ENCODE data around the gene PIK3R6. TPM values are rescaled to one million over a fixed set of nuclear protein-coding genes. Genes with fewer than 3 reads are reported as not detected.

The PIK3R6 gene, protein sequence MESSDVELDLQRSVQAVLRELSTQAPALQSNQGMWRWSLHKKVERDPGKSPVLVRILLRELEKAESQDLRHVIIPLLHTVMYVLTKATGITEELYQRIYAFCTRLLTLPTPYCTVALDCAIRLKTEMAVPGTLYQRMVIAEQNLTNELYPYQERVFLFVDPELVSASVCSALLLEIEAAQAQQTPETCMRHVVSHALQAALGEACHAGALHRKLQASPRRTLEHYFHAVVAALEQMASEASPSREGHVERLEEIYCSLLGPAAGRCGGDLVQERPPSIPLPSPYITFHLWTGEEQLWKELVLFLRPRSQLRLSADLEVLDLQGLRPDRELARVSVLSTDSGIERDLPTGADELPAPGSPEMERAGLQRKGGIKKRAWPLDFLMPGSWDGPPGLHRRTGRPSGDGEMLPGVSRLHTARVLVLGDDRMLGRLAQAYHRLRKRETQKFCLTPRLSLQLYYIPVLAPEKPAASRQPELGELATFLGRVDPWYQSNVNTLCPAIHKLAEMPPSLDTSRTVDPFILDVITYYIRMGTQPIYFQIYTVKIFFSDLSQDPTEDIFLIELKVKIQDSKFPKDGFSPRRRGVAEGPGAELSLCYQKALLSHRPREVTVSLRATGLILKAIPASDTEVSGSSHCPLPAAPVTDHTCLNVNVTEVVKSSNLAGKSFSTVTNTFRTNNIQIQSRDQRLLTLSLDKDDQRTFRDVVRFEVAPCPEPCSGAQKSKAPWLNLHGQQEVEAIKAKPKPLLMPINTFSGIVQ
- total RNA-seq = 1 to 10 TPM in 2 of 3 donors, under 1 TPM in 1; 0.84 to 6.3 (median 1.4) TPM
- 1.8 TPM for total RNA-seq (2013)

DNA sequence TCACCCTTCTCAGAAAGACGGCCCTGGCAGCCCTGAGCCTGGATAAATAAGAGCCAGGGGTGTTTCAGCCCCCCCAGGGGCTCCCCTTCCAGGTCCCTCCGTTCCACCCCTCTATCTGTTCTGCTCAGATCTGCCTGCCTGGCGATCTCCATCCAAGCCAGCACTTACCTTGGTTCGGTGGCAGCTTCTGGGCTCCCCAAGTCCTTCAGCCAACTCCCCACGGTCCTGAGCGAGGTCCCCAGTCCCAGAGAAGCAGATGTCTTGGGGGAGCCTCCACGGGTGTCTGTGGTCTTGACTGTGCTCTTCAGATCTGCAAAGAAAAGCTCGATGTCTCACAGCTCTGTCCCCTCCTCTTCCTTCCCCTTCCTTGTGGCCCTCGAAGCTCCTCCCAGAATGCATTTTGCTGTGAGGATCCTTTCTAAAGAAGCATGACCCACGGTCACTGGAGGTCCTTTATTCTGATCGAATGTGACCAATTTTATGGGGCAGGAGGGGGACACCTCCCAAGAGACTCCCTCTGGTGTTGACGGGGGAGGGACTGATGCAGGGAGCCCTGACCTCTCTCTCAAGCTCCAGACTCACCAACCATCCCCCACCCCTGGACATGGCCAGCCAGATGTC is at the start of gene PIK3R6:
TSS of gene PIK3R6 (minus strand) at position 314 of the 621 bp plus-strand sequence. CDS start 17,880 bp downstream, outside the sequence.
- intact Hi-C loops (cut with micrococcal nuclease) = no loop called here
- H3K4me1 ChIP-seq (ENCODE audit: control insufficient read depth, insufficient read depth, low read length) = peaks cover 47% of the 10 kb centered on the region
- peak within 1 kb of the TSS; percentile 22 for H3K4me3 ChIP-seq (ENCODE audit: low read length)
- peak in 1 of 2 donors; percentile 51 for DNase-seq
- WGBS (ENCODE audit: insufficient coverage) = 14% methylated on average over 12 of the region's 12 CpGs
- Mint-ChIP-seq H3K27me3 (ENCODE audit: low read depth in 2 of 2) (peaks cover 0 to 3% of the 10 kb centered on the region in 2 donors), H3K9me3 (no peaks in the 10 kb centered on the region), H3K36me3 (no peaks in the 10 kb centered on the region), H3K27ac (peak within 1 kb of the TSS; percentile 29 to 71), H3K4me1 (peaks cover 21 to 33% of the 10 kb centered on the region in 2 donors), H3K4me3 (peak within 1 kb of the TSS; percentile 78)
- H3K27ac ChIP-seq (ENCODE audit: low read length) = no peak within 1 kb of the TSS
- no peaks in the 10 kb centered on the region for H3K9me3 ChIP-seq (ENCODE audit: control insufficient read depth, insufficient read depth, low read length)
- no peaks in the 10 kb centered on the region for H3K27me3 ChIP-seq (ENCODE audit: control insufficient read depth, insufficient read depth, low read length)
- TF ChIP-seq CTCF (IDR thresholded peaks at IDR 0.05) = no peak
- peak; percentile 80 to 88 (median 82) for ATAC-seq
- H3K36me3 ChIP-seq (ENCODE audit: control insufficient read depth, insufficient read depth, low read length) = no peaks in the 10 kb centered on the region

- Mint-ChIP-seq H3K27ac (peak overlapping the region; percentile 62 to 81), H3K27me3 (ENCODE audit: low read depth in 2 of 2) (no peaks in the 10 kb centered on the region), H3K4me1 (peaks cover 64 to 65% of the 10 kb centered on the region in 2 donors), H3K36me3 (no peaks in the 10 kb centered on the region), H3K4me3 (peak overlapping the region; percentile 13), H3K9me3 (no peaks in the 10 kb centered on the region)
- peak; percentile 2 to 40 (median 3) for ATAC-seq
- no peaks in the 10 kb centered on the region for H3K27me3 ChIP-seq (ENCODE audit: control insufficient read depth, insufficient read depth, low read length)
- no peak for TF ChIP-seq CTCF (IDR thresholded peaks at IDR 0.05)
- H3K9me3 ChIP-seq (ENCODE audit: control insufficient read depth, insufficient read depth, low read length) = no peaks in the 10 kb centered on the region
- H3K27ac ChIP-seq (ENCODE audit: low read length) = peak overlapping the region; percentile 28
- H3K4me3 ChIP-seq (ENCODE audit: low read length) = no peak overlapping the region
- intact Hi-C loops (cut with micrococcal nuclease) = no loop called here
- 92% methylated on average over 2 of the region's 7 CpGs for WGBS (ENCODE audit: insufficient coverage)
- peaks cover 45% of the 10 kb centered on the region for H3K4me1 ChIP-seq (ENCODE audit: control insufficient read depth, insufficient read depth, low read length)
- DNase-seq = no peak
- peaks cover 19% of the 10 kb centered on the region for H3K36me3 ChIP-seq (ENCODE audit: control insufficient read depth, insufficient read depth, low read length)
Measured at GRCh38 chr17:8916466-8916865, 49.0 kb upstream of the PIK3R6 start.

DNA sequence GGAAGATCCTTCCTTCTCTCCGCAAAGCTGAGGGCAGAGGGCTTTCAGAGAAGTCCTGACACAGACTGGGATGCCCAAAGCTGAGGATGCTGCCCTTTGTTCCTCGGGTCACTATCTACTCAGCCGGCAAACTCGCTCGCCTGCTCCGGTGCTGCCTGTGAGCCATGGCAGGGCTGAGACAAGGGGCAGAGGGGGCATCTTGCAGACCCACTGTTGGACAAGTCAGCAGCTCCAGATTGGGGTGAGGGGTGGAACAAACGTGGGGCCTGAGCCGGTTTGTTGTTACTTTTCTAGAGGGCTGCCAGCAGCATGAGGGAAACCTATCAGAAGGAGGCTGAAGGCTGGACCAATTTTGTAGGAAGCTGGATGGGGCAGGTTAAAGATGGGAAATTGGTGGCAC is 47.1 kb upstream of the PIK3R6 start:
- Histone ChIP-seq H3K4me1 (ENCODE audit: control insufficient read depth, insufficient read depth, low read length) (peaks cover 46% of the 10 kb centered on the region), H3K27me3 (ENCODE audit: control insufficient read depth, insufficient read depth, low read length) (no peaks in the 10 kb centered on the region), H3K27ac (ENCODE audit: low read length) (no peak overlapping the region), H3K4me3 (ENCODE audit: low read length) (no peak overlapping the region), H3K36me3 (ENCODE audit: control insufficient read depth, insufficient read depth, low read length) (peaks cover 37% of the 10 kb centered on the region), H3K9me3 (ENCODE audit: control insufficient read depth, insufficient read depth, low read length) (no peaks in the 10 kb centered on the region)
- intact Hi-C loops (cut with micrococcal nuclease) = no loop called here
- H3K27me3 Mint-ChIP-seq (ENCODE audit: low read depth in 2 of 2) = no peaks in the 10 kb centered on the region
- ATAC-seq = no peak
- H3K4me1 Mint-ChIP-seq = peaks cover 68 to 79% of the 10 kb centered on the region in 2 donors
- H3K9me3 Mint-ChIP-seq = no peaks in the 10 kb centered on the region
- no peak for DNase-seq
- 94% methylated on average over 8 of the region's 8 CpGs for WGBS (ENCODE audit: insufficient coverage)
- H3K36me3 Mint-ChIP-seq = peaks cover 7% of the 10 kb centered on the region
- peak overlapping the region; percentile 62 to 81 for H3K27ac Mint-ChIP-seq
- no peak for TF ChIP-seq CTCF (IDR thresholded peaks at IDR 0.05)
- H3K4me3 Mint-ChIP-seq = no peak overlapping the region

Data from natural killer cell (primary cell).